Activated gamma-delta T cell (primary cell): ENCODE results near the gene SGMS1.
"Not testable (repeated sequence)": the region's sequence is repeated elsewhere in the genome, so short reads cannot be mapped to it uniquely, and the experiment has no call there.

Source experiments
- DNase-seq: peaks from one replicate; lab custom pipeline; 2025; lab: John Stamatoyannopoulos, UW

SGMS1 gene

GRCh38 chr10:50469288-50469687, 154.5 kb downstream of the SGMS1 start:
- DNase-seq: no peak

GRCh38 chr10:50467209-50467608, 156.5 kb downstream of the SGMS1 start:
- DNase-seq: no peak

- DNase-seq: no peak
Measured at GRCh38 chr10:50464004-50464409, 159.7 kb downstream of the SGMS1 start.

GRCh38 chr10:50461834-50462233, 161.9 kb downstream of the SGMS1 start:
- no peak for DNase-seq

- DNase-seq: no peak
Measured at GRCh38 chr10:50461123-50461522, 162.6 kb downstream of the SGMS1 start.

- no peak for DNase-seq
Measured at GRCh38 chr10:50456719-50457118, 167.0 kb downstream of the SGMS1 start.

GRCh38 chr10:50453940-50454339, 169.8 kb downstream of the SGMS1 start:
- no peak for DNase-seq

- no peak for DNase-seq
Measured at GRCh38 chr10:50452603-50453002, 171.2 kb downstream of the SGMS1 start.

GRCh38 chr10:50447691-50448090, 176.1 kb downstream of the SGMS1 start:
- no peak for DNase-seq

GRCh38 chr10:50445777-50446176, 178.0 kb downstream of the SGMS1 start:
- DNase-seq: not testable (repeated sequence)

- no peak for DNase-seq
Measured at GRCh38 chr10:50440489-50440888, 183.3 kb downstream of the SGMS1 start.

- no peak for DNase-seq
Measured at GRCh38 chr10:50439806-50440205, 183.9 kb downstream of the SGMS1 start.

GRCh38 chr10:50439187-50439586, 184.6 kb downstream of the SGMS1 start:
- DNase-seq: no peak

- no peak for DNase-seq
Measured at GRCh38 chr10:50438049-50438936, 185.5 kb downstream of the SGMS1 start.

- no peak for DNase-seq
Measured at GRCh38 chr10:50437248-50437647, 186.5 kb downstream of the SGMS1 start.

- DNase-seq: no peak
Measured at GRCh38 chr10:50436805-50437204, 187.0 kb downstream of the SGMS1 start.

- no peak for DNase-seq
Measured at GRCh38 chr10:50432211-50433009, 191.3 kb downstream of the SGMS1 start.

GRCh38 chr10:50431791-50432190, 192.0 kb downstream of the SGMS1 start:
- DNase-seq: no peak

GRCh38 chr10:50431133-50431532, 192.6 kb downstream of the SGMS1 start:
- DNase-seq: no peak

GRCh38 chr10:50426485-50426884, 197.3 kb downstream of the SGMS1 start:
- DNase-seq: no peak

- DNase-seq: not testable (repeated sequence)
Measured at GRCh38 chr10:50425215-50425614, 198.5 kb downstream of the SGMS1 start.

GRCh38 chr10:50423448-50423847, 200.3 kb downstream of the SGMS1 start:
- DNase-seq: no peak

- no peak for DNase-seq
Measured at GRCh38 chr10:50422259-50422658, 201.5 kb downstream of the SGMS1 start.
